ENCODE results near the gene GDF9.

The GDF9 gene

GRCh38 chr5:132834057-132834456 lies 32.2 kb downstream of the GDF9 start:
- no peak for DNase-seq

- DNase-seq = no peak
Measured at GRCh38 chr5:132832612-132833011, 33.7 kb downstream of the GDF9 start.

GRCh38 chr5:132831095-132831860 lies 35.0 kb downstream of the GDF9 start:
- no peak for DNase-seq

- peak in 1 of 5 experiments; percentile 28 for DNase-seq
Measured at GRCh38 chr5:132830436-132831094, 35.7 kb downstream of the GDF9 start, which contains the start of gene SHROOM1. SHROOM1 (minus strand) TSS chr5:132830647; CDS start chr5:132826140, 4,507 bp downstream.

- peak; percentile 37 to 75 (median 51) for DNase-seq
Measured at GRCh38 chr5:132829742-132830435, 36.4 kb downstream of the GDF9 start.

- DNase-seq = no peak
Measured at GRCh38 chr5:132828846-132829494, 37.3 kb downstream of the GDF9 start.

- no peak for DNase-seq
Measured at GRCh38 chr5:132827943-132828673, 38.2 kb downstream of the GDF9 start.

- DNase-seq = no peak
Measured at GRCh38 chr5:132826424-132827082, 39.7 kb downstream of the GDF9 start.

GRCh38 chr5:132825834-132826391 lies 40.4 kb downstream of the GDF9 start:
- peak in 1 of 5 experiments; percentile 52 for DNase-seq

- DNase-seq = no peak
Measured at GRCh38 chr5:132825033-132825833, 41.0 kb downstream of the GDF9 start.

GRCh38 chr5:132824426-132824825 lies 41.8 kb downstream of the GDF9 start:
- DNase-seq = no peak

GRCh38 chr5:132823481-132824050 lies 42.7 kb downstream of the GDF9 start:
- DNase-seq = no peak

- no peak for DNase-seq
Measured at GRCh38 chr5:132822650-132823480, 43.4 kb downstream of the GDF9 start.

- no peak for DNase-seq
Measured at GRCh38 chr5:132821791-132822190, 44.5 kb downstream of the GDF9 start.

- no peak for DNase-seq
Measured at GRCh38 chr5:132821350-132821749, 44.9 kb downstream of the GDF9 start.

GRCh38 chr5:132820162-132820754 lies 46.0 kb downstream of the GDF9 start:
- peak; percentile 59 to 87 (median 81) for DNase-seq

- no peak for DNase-seq
Measured at GRCh38 chr5:132819468-132819867, 46.8 kb downstream of the GDF9 start.

- no peak for DNase-seq
Measured at GRCh38 chr5:132817011-132817410, 49.3 kb downstream of the GDF9 start.

- DNase-seq = no peak
Measured at GRCh38 chr5:132816554-132816953, 49.7 kb downstream of the GDF9 start.
